Hematopoietic multipotent progenitor cell (in vitro differentiated cells): Measurements from ENCODE around the gene BUB1B. TPM values are rescaled to one million over a fixed set of nuclear protein-coding genes. Genes with fewer than 3 reads are reported as not detected.

Experiments used
- DNase-seq, 3 donors: peaks; one replicate each; pipeline ENCODE4 v3.0.0-alpha.2; 2011 to 2015; ENCODE audit warnings: low read depth in 2 of 3, low spot score in 2 of 3
- total RNA-seq: library from RNA; depleted of rRNA; stranded (reverse); fragments of >200 nt; gene quantifications from one replicate; pipeline ENCODE4 v1.2.3, GENCODE V29; 2012

The BUB1B gene
- total RNA-seq, 1 donor: 3.0 TPM

- peak in 2 of 3 donors; percentile 54 to 65 for DNase-seq
Observed at GRCh38 chr15:40238532-40239403, 77.9 kb downstream of the BUB1B start, which contains the start of gene PAK6. TSS of gene PAK6 (plus strand) at chr15:40239063. CDS start at chr15:40264786, 25,723 bp downstream.

GRCh38 chr15:40239404-40239692 is 78.5 kb downstream of the BUB1B start:
- no peak for DNase-seq

DNA sequence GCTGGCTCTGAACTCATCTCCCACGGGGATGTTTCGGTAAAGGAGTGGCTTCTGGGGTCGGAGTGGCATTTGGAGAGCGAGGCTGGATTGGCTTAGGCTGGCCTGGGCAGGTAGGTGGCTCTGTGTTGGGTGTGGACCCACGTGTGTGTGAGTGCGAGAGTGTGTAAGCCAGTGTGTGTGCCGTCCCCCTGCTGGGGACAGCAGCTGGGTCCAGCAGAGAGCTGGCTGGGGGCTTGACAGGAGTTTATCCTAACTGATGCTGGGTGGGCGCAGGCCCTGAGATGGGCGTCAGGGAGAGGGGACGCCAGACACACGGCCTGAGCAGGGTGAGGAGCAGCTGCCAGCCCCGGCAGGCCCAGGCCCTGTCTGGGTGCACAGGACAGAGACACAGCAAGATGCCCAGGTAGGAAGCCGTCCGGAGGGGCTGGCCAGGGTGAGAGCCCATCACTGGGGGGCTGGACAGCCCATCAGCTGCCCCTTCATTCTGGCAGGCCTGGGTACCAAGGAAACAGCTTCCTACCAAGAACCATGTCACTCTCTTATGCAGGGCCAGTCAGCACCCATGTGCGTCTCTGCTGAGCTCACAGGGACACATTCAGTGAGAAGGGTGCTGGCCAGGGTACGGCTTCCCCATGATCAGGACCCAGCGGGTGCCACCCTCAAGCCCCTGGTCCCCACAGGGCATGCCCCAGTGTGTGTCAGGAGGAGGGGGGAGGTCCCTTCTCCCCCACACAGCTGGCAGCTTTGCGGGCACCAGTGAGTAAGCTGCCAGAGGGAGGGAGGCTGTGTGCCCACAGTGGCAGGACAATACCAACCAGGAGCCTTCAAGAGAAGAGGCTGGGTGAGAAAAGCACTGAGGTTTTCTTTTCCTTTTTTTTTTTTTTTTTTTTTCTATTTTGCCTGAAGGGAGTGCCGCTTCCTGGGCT is 79.1 kb downstream of the BUB1B start:
- no peak for DNase-seq

GRCh38 chr15:40240619-40241221 is 79.9 kb downstream of the BUB1B start:
- no peak for DNase-seq

GRCh38 chr15:40241269-40242212 is 80.7 kb downstream of the BUB1B start:
- DNase-seq: no peak

GRCh38 chr15:40242213-40242599 is 81.3 kb downstream of the BUB1B start:
- no peak for DNase-seq

GRCh38 chr15:40242601-40243000 is 81.7 kb downstream of the BUB1B start:
- DNase-seq: no peak

GRCh38 chr15:40243126-40243810 is 82.4 kb downstream of the BUB1B start:
- DNase-seq: no peak

DNA sequence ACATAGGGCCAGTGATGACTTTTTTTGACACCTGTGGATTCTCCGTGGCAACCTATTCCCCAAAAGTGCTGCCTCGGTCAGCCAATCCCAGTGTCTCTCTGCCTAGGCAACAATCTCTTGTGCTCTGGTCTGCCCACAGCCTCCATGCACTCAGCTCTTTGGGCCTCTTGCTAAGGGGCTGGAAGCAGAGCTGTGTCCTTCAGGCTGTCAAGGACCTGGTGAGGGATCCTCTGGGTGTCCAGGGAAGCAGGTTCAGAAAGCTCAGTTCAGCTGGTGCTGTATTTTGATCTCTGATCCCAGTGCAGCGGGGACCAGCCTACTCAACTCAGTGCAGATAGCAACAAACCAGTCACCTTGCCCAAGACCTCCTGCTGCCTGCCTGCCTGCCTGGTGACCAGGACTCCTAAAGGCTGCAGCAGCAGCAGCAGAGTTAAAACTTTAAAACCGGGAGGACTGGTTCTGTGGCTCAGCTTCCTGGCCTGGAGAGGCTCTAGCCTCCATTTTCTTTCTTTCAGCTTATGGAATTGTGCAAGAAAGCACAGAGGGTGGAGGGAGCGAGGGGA is 84.2 kb downstream of the BUB1B start:
- no peak for DNase-seq

GRCh38 chr15:40245666-40246450 is 85.0 kb downstream of the BUB1B start:
- DNase-seq: no peak

GRCh38 chr15:40246496-40247280 is 85.8 kb downstream of the BUB1B start:
- DNase-seq: no peak

DNA sequence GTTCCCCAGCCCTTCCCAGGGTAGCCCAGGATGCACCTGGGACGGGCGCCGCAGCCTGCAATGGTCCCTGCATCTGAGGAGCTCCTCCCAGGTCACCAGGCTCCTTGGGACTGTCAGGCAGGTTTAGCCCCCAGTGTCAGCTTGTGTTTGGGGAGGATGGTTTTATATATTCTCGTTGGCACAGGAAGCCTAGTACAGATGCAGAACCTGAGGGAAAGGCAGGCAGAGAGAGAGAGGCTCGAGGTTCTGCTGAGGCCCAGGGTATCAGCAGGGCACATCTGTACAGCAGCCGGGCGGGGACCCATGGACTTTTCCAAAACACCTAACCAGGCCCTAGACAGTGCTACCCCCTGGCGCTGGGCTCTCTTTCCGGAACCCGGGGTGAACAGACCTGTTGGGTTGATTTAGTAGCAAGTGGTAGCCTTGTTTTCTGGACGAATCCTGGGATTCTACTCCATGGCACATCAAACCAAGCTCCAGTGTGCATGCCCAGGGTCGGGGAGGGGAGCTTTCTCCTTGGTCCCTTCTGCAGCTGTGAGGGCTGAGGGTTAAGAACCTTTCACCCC is 86.6 kb downstream of the BUB1B start:
- DNase-seq: no peak

GRCh38 chr15:40248006-40248783 is 87.3 kb downstream of the BUB1B start:
- DNase-seq: no peak

- no peak for DNase-seq
Observed at GRCh38 chr15:40249477-40250303, 88.8 kb downstream of the BUB1B start.

- DNase-seq: no peak
Observed at GRCh38 chr15:40250304-40250656, 89.4 kb downstream of the BUB1B start.
